ENCODE data around the gene GTF2A1.

GRCh38 chr14:81157431-81157830, 63.3 kb downstream of the GTF2A1 start:
- TF ChIP-seq, protein P1, sequence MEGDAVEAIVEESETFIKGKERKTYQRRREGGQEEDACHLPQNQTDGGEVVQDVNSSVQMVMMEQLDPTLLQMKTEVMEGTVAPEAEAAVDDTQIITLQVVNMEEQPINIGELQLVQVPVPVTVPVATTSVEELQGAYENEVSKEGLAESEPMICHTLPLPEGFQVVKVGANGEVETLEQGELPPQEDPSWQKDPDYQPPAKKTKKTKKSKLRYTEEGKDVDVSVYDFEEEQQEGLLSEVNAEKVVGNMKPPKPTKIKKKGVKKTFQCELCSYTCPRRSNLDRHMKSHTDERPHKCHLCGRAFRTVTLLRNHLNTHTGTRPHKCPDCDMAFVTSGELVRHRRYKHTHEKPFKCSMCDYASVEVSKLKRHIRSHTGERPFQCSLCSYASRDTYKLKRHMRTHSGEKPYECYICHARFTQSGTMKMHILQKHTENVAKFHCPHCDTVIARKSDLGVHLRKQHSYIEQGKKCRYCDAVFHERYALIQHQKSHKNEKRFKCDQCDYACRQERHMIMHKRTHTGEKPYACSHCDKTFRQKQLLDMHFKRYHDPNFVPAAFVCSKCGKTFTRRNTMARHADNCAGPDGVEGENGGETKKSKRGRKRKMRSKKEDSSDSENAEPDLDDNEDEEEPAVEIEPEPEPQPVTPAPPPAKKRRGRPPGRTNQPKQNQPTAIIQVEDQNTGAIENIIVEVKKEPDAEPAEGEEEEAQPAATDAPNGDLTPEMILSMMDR (conservative IDR thresholded peaks at IDR 0.05; ENCODE audit: low read length) = no peak
- no peak for TF ChIP-seq EZH2phosphoT487 (IDR thresholded peaks at IDR 0.05; ENCODE audit: borderline replicate concordance, low read depth, low read length)
